AG04449 (cell line): ENCODE data around the gene FAU.
A peak's percentile ranks its signal among the peaks of the same experiment; 100 is the strongest.
"Not testable (repeated sequence)": the region's sequence is repeated elsewhere in the genome, so short reads cannot be mapped to it uniquely, and the experiment has no call there.

Source experiments
- CTCF ChIA-PET: fragments of 350-600 bp; formaldehyde crosslinking; extraction: SDS; loops from one replicate; lab custom pipeline; 2021; ENCODE audit warnings: antibody characterized with exemption; lab: Yijun Ruan, JAX
- POLR2A ChIA-PET: fragments of 400-600, 350-600 bp; formaldehyde crosslinking; extraction: SDS; loops from one replicate; lab custom pipeline; 2020; ENCODE audit warnings: antibody characterized with exemption, inconsistent platforms; lab: Yijun Ruan, JAX
- DNase-seq: peaks from one replicate; pipeline ENCODE4 v3.0.0-alpha.2; 2010; ENCODE audit warnings: low read depth, low spot score
- H3K4me3 ChIP-seq: 2 replicates; pipeline ENCODE4 v1.5.1; 2011; ENCODE audit warnings: low read depth, mild to moderate bottlenecking, control low read depth, low read length
- TF ChIP-seq, protein P1 (sequence below): IDR thresholded peaks from one replicate; pipeline ENCODE4 v1.5.1; 2011; ENCODE audit warnings: mild to moderate bottlenecking, moderate library complexity, low read length, control low read depth, inconsistent platforms; ENCODE audit not compliant: insufficient read depth; ENCODE audit errors: missing control alignments

Gene FAU

DNA sequence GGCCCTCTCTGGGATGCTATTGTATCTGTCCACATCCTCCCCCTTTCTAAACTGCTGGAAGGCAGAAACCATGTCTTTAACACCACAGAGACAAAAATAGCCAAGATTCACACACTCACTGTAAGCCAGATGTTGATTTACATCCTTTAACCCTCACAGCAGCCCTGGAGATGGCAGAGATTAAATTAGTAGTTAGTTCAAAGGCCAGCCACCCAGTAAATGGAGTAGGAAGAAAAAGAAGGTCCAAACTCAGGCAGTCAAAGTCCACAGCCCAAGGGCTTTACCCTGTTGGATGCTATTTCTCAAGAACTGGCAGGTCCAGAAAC, 2.3 kb downstream of the FAU start:
- CTCF ChIA-PET: interaction anchor here (1.0 to 7.1 kb wide), 4 partner anchors 9 to 334 kb away, joined by 3 to 72 read pairs (median 38); partner anchors contain the start of genes ARL2 and TM7SF2
- TF ChIP-seq, protein P1, sequence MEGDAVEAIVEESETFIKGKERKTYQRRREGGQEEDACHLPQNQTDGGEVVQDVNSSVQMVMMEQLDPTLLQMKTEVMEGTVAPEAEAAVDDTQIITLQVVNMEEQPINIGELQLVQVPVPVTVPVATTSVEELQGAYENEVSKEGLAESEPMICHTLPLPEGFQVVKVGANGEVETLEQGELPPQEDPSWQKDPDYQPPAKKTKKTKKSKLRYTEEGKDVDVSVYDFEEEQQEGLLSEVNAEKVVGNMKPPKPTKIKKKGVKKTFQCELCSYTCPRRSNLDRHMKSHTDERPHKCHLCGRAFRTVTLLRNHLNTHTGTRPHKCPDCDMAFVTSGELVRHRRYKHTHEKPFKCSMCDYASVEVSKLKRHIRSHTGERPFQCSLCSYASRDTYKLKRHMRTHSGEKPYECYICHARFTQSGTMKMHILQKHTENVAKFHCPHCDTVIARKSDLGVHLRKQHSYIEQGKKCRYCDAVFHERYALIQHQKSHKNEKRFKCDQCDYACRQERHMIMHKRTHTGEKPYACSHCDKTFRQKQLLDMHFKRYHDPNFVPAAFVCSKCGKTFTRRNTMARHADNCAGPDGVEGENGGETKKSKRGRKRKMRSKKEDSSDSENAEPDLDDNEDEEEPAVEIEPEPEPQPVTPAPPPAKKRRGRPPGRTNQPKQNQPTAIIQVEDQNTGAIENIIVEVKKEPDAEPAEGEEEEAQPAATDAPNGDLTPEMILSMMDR: no peak
- H3K4me3 ChIP-seq: no peak overlapping the region
- DNase-seq: no peak
- POLR2A ChIA-PET: no interaction called here

DNA sequence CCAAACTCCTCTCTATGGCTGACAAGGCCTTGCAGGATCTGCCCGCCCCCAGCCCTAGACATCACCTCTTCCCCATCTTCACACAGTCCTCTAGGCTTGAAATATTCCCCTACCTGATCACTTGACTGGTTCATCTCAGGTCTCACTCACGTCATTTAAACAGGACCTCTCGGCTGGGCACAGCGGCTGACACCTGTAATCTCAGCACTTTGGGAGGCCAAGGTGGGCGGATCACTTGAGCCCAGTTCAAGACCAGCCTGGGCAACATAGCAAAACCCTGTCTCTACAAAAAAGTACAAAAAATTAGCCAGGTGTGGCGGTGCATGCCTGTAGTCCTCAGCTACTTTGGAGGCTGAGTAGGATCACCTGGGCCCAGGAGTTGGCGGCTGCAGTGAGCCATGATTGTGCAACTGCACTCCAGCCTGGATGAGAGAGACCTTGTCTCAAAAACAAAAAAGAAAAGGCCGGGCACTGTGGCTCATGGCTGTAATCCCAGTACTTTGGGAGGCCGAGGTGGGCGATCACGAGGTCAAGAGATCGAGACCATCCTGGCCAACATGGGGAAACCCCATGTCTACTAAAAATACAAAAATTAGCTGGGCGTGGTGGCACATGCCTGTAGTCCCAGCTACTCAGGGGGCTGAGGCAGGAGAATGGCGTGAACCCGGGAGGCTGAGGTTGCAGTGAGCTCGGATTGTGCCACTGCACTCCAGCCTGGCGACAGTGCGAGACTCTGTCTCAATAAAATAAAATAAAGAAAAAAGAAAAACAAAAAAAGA, 2.9 kb downstream of the FAU start:
- DNase-seq, H3K4me3 ChIP-seq: not testable (repeated sequence)
- ChIA-PET POLR2A (interaction anchor here (0.5 kb wide), 1 partner anchor 17 kb away, joined by 4 read pairs; no protein-coding TSS in a partner anchor), CTCF (interaction anchor here (0.8 to 7.1 kb wide), 17 partner anchors 9 to 333 kb away, joined by 3 to 72 read pairs (median 4); partner anchors contain the start of genes ARL2, CAPN1, PPP2R5B and TM7SF2)

DNA sequence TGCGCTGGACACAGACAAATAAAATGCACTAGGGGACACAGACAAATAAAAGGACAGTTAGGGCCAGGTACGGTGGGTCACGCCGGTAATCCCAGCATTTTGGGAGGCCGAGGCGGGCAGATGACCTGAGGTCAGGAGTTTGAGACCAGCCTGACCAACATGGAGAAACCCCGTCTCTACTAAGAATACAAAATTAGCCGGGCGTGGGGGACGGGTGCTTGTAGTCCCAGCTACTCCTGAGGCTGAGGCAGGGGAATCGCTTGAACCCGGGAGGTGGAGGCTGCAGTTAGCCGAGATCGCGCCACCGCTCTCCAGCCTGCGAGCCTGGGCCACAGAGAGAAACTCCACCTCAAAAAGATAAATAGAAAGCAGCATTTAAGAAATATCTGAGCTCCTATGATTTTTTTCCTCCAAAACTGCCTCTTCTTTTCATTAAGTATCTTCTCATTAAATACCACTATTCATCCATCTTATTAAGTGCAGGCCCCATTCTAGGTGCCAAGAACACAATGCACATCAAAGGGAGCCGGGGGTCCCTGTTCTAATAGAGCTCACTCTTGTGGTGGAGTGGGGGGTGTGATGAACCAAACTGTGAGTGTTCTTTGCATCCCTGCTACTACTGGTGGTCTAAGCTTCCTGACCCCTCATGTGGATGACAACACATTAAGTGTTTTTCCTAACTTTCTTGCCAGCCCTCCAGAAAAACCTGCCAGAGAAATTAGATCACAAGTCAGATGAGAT, 3.7 kb downstream of the FAU start:
- ChIA-PET POLR2A (interaction anchor here (0.5 to 1.9 kb wide), 2 partner anchors 16 kb away, joined by 4 to 7 read pairs; partner anchors contain the start of gene SYVN1), CTCF (interaction anchor here (0.8 to 7.1 kb wide), 24 partner anchors 8 to 332 kb away, joined by 3 to 72 read pairs (median 4); partner anchors contain the start of genes ARL2, CAPN1, PPP2R5B and SNX15)
- no peak overlapping the region for H3K4me3 ChIP-seq
- no peak for DNase-seq
- TF ChIP-seq, protein P1: no peak

DNA sequence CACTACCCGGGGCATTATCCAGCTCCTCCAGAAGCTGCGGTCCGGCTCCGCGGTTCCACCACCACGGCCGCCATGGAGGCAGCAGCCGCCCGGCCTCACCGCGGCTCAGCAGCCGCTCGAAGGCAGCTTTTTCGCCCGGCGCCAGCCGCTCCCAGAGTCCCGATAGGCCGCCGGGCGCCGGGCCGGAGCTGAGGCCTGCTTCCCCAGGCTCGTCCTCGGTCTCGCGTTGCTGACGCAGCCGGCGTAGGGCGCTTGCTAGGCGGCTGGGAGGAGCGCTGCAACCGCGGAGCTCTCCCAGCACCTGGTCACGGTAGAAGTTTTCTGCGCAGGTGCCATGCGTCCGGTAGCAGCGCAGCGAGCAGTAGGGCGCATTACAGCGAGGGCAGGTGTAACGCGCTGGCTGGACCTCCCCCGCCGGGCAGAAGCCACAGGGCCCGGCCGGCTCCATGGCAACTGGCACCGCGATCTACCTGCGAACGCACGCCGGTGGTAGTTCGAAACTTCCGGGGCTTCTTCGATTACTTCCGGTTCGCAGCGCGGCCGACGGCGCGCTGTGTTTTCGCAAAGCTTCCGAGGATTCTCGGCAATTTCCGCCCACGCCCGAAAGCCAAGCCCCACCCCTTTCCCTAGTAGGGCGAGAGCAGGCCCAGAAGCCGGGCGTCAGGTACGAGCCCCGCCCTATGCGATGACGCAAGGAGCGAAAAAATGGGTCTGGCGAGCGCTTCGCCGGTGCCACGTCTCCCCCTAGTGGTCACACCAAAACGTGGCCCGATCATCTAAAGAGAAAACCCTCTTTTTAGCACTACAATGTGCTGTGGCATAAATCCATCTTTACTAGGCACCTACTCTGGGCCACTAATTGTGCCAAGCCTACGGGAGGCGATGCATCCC, 4.5 kb downstream of the FAU start, which contains the start of gene ZNHIT2:
TSS of gene ZNHIT2 (minus strand) at position 496 of the 891 bp plus-strand sequence. CDS start at position 448, 48 bp downstream.
- peak within 1 kb of the TSS; percentile 94 for H3K4me3 ChIP-seq
- TF ChIP-seq, protein P1: peak; percentile 87
- DNase-seq: peak; percentile 84
- ChIA-PET CTCF (interaction anchor here (0.6 to 7.1 kb wide), 31 partner anchors 7 to 331 kb away, joined by 3 to 72 read pairs (median 4); partner anchors contain the start of genes ARL2, BATF2, CAPN1 and CDC42BPG), POLR2A (interaction anchor here (0.6 to 1.9 kb wide), 4 partner anchors 15 to 151 kb away, joined by 3 to 7 read pairs (median 3); partner anchors contain the start of gene SYVN1)

DNA sequence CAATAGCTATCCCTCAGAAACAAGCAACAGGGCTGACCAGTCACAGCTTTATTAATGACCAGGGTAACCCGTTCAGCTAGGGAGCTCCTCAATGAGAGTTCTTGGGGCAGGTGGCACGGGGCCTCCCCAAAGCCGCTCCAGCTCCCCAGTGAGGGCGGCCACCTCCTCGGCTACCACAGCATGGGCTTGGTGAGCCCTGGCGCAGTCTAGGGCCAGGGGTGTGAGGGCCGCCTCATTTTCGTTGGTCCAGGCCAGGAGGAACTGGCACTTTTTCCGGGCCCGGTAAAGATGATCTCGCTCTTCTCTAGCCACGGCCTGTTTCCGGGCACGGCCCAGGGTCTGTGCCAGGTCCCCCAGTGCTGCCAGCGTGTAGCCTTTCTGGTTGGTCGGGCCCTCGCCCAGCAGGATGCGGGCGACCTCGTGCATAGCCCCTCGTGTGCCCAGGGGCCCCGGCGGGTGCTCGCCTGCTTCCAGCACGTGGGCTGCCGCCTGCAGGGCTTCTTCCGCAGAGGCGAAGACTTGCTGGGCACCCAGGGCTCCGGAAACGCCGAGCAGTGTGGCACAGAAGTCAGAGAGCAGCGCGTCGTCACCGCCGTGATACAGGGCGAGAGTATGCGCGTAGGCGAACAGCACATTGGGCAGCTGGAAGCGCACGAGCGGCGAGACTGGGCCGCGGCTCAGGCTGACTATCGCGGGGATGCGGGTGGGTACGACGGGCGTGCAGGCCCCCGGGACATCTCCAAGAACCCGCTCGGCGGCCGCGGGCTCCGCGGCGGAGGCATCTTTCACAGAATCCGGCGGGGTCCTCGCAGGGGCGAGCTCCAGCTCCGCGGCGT, 5.3 kb downstream of the FAU start:
- DNase-seq: no peak
- POLR2A ChIA-PET: interaction anchor here (0.6 to 1.9 kb wide), 4 partner anchors 14 to 151 kb away, joined by 3 to 7 read pairs (median 3); partner anchors contain the start of gene SYVN1
- CTCF ChIA-PET: interaction anchor here (0.8 to 7.1 kb wide), 17 partner anchors 6 to 329 kb away, joined by 3 to 72 read pairs (median 5); partner anchors contain the start of genes ARL2, CAPN1, CDC42BPG and TM7SF2
- TF ChIP-seq, protein P1: no peak
- peak overlapping the region; percentile 94 for H3K4me3 ChIP-seq
